Caco-2 (cell line): Measurements from ENCODE around the gene WDR59. TPM values are rescaled to one million over a fixed set of nuclear protein-coding genes. Genes with fewer than 3 reads are reported as not detected.
A peak's percentile ranks its signal among the peaks of the same experiment; 100 is the strongest.

ENCODE experiments used
- BruUV-seq: library from RNA; stranded (reverse); fragments of 400-500 nt; replicated peaks from 2 replicates; lab custom pipeline; 2021; lab: Mats Ljungman, UMichigan
- CTCF ChIA-PET: fragments of 300-600 bp; sonication (Branson Sonifier 250); formaldehyde crosslinking; loops from one replicate; lab custom pipeline; 2022; ENCODE audit warnings: antibody characterized with exemption; lab: Charles Lee
- POLR2A ChIA-PET: fragments of 300-600 bp; sonication (Branson Sonifier 250); formaldehyde crosslinking; loops from one replicate; lab custom pipeline; 2022; ENCODE audit warnings: antibody characterized with exemption; lab: Charles Lee
- DNase-seq, 2 experiments: peaks; one replicate each; pipeline versions ENCODE4 v3.0.0 to v3.0.0-alpha.2; 2020 to 2022
- H3K27me3 ChIP-seq: replicated peaks from 2 replicates; pipeline ENCODE4 v1.6.0; 2011; ENCODE audit warnings: low read length; ENCODE audit not compliant: control insufficient read depth, insufficient read depth
- H3K36me3 ChIP-seq: 2 replicates; pipeline ENCODE4 v1.5.1; 2011; ENCODE audit warnings: low read length; ENCODE audit not compliant: control insufficient read depth, insufficient read depth
- H3K4me1 ChIP-seq: fragments of 250-450 bp; sonication (Bioruptor Pico); 2 replicates; pipeline ENCODE4 v1.5.1; 2020; ENCODE audit warnings: mild to moderate bottlenecking
- H3K4me3 ChIP-seq: 2 replicates; pipeline ENCODE4 v1.5.1; 2011; ENCODE audit warnings: low read depth, mild to moderate bottlenecking, control low read depth, low read length
- H3K9me3 ChIP-seq: fragments of 250-450 bp; sonication (Bioruptor Pico); 2 replicates; pipeline ENCODE4 v1.5.1; 2020; ENCODE audit warnings: mild to moderate bottlenecking, moderate library complexity
- H3K27ac Mint-ChIP-seq: one replicate; pipeline ENCODE4 v1.8.0; 2022; ENCODE audit warnings: mixed read lengths; ENCODE audit not compliant: unreplicated experiment
- H3K27me3 Mint-ChIP-seq: one replicate; pipeline ENCODE4 v1.8.0; 2022; ENCODE audit warnings: mixed read lengths; ENCODE audit not compliant: insufficient read depth, unreplicated experiment
- H3K36me3 Mint-ChIP-seq: one replicate; pipeline ENCODE4 v1.8.0; 2022; ENCODE audit warnings: mild to moderate bottlenecking, mixed read lengths; ENCODE audit not compliant: insufficient read depth, unreplicated experiment
- H3K4me1 Mint-ChIP-seq: one replicate; pipeline ENCODE4 v1.8.0; 2022; ENCODE audit warnings: low read depth, mixed read lengths; ENCODE audit not compliant: unreplicated experiment
- H3K4me3 Mint-ChIP-seq: one replicate; pipeline ENCODE4 v1.8.0; 2022; ENCODE audit warnings: mild to moderate bottlenecking, moderate library complexity, mixed read lengths; ENCODE audit not compliant: unreplicated experiment
- H3K9me3 Mint-ChIP-seq: one replicate; pipeline ENCODE4 v1.8.0; 2022; ENCODE audit warnings: mixed read lengths; ENCODE audit not compliant: unreplicated experiment
- CTCF ChIP-seq, 2 experiments: fragments of 200-600 bp in 1 of 2; IDR thresholded peaks; 1 replicate in 1 of 2; 2 replicates in 1 of 2; pipeline versions ENCODE4 v1.5.1 to v1.8.0; 2011 to 2022; ENCODE audit warnings: antibody characterized with exemption in 1 of 2, control low read depth in 1 of 2, inconsistent platforms in 1 of 2, low read depth in 1 of 2, low read length in 1 of 2, mild to moderate bottlenecking in 1 of 2, moderate library complexity in 1 of 2; ENCODE audit not compliant: insufficient read depth in 1 of 2, severe bottlenecking in 1 of 2, unreplicated experiment in 1 of 2
- intact Hi-C: fragments of 100-400 bp; cut with micrococcal nuclease; formaldehyde crosslinking; loops from one replicate; pipeline ENCODE4 v1.10.0; 2022; ENCODE audit not compliant: unreplicated experiment
- total RNA-seq: library from RNA; stranded (reverse); gene quantifications from 2 replicates; pipeline ENCODE4 v1.2.3, GENCODE V29; 2022

The WDR59 gene
- total RNA-seq, 1 experiment from 2014 or later = 148 TPM

- Mint-ChIP-seq H3K36me3 (no peaks in the 10 kb centered on the region), H3K27me3 (no peaks in the 10 kb centered on the region), H3K9me3 (peaks cover 14% of the 10 kb centered on the region), H3K4me1 (peaks cover 9% of the 10 kb centered on the region), H3K4me3 (no peak overlapping the region), H3K27ac (no peak overlapping the region)
- H3K9me3 ChIP-seq = no peaks in the 10 kb centered on the region
- peaks cover 15% of the 10 kb centered on the region for H3K4me1 ChIP-seq
- TF ChIP-seq CTCF (IDR thresholded peaks at IDR 0.05; ENCODE audit: insufficient read depth in 1 of 2, low read depth in 1 of 2, low read length in 1 of 2, severe bottlenecking in 1 of 2, unreplicated experiment in 1 of 2) = no peak
- BruUV-seq = no TSS peak
- ChIA-PET CTCF (interaction anchor here (0.6 kb wide), 1 partner anchor 18 kb away, joined by 3 read pairs; no protein-coding TSS in a partner anchor), POLR2A (no interaction called here)
- no peaks in the 10 kb centered on the region for H3K27me3 ChIP-seq
- intact Hi-C loops = no loop called here
- H3K4me3 ChIP-seq = no peak overlapping the region
- no peaks in the 10 kb centered on the region; the same call in 1 of the 2 replicates for H3K36me3 ChIP-seq
- DNase-seq = peak in 1 of 2 experiments; percentile 1
Observed at GRCh38 chr16:74831467-74831866, 153.5 kb downstream of the WDR59 start.

- Histone ChIP-seq H3K36me3 (no peaks in the 10 kb centered on the region; the same call in 1 of the 2 replicates), H3K4me1 (peaks cover 15% of the 10 kb centered on the region), H3K9me3 (no peaks in the 10 kb centered on the region), H3K27me3 (no peaks in the 10 kb centered on the region), H3K4me3 (no peak overlapping the region)
- H3K27ac Mint-ChIP-seq = no peak overlapping the region
- ChIA-PET POLR2A (no interaction called here), CTCF (interaction anchor here (0.6 kb wide), 1 partner anchor 56 kb away, joined by 3 read pairs; no protein-coding TSS in a partner anchor)
- TF ChIP-seq CTCF (IDR thresholded peaks at IDR 0.05; ENCODE audit: insufficient read depth in 1 of 2, low read depth in 1 of 2, low read length in 1 of 2, severe bottlenecking in 1 of 2, unreplicated experiment in 1 of 2) = no peak
- H3K27me3 Mint-ChIP-seq = no peaks in the 10 kb centered on the region
- BruUV-seq = no TSS peak
- intact Hi-C loops = no loop called here
- H3K4me3 Mint-ChIP-seq = no peak overlapping the region
- peaks cover 14% of the 10 kb centered on the region for H3K9me3 Mint-ChIP-seq
- peak in 1 of 2 experiments; percentile 24 for DNase-seq
- H3K36me3 Mint-ChIP-seq = no peaks in the 10 kb centered on the region
- peaks cover 9% of the 10 kb centered on the region for H3K4me1 Mint-ChIP-seq
Observed at GRCh38 chr16:74830648-74831047, 154.3 kb downstream of the WDR59 start.

DNA sequence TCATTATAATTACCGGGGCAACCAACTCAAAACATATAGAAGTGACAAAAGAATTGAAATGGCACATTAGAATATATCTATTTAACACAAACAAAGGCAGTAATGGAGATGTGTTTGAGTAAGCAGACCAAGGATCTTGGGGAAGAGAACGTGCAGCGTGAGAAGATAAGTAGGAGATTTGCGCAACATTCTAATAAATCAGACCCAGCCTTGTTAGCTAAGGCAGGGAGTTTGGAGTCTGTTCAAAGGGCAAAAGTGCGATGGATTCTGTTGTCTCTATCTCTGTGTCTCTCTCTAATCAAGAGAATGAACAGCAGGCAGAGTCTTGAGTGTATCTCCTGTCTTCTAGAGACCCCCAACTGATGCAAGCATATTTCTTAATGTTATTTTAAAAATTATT, 155.3 kb downstream of the WDR59 start:
- no peaks in the 10 kb centered on the region for H3K27me3 ChIP-seq
- POLR2A ChIA-PET = no interaction called here

More for the DNA sequence above, 155.3 kb downstream of the WDR59 start:
- no peak overlapping the region for H3K27ac Mint-ChIP-seq
- no peak overlapping the region for H3K4me3 ChIP-seq
- intact Hi-C loops = loop anchor here (5.0 kb wide), 1 partner anchor 57 kb away; the partner anchor contains the start of gene FA2H
- H3K36me3 ChIP-seq = no peaks in the 10 kb centered on the region; the same call in 1 of the 2 replicates
- peaks cover 15% of the 10 kb centered on the region for H3K4me1 ChIP-seq
- peaks cover 9% of the 10 kb centered on the region for H3K4me1 Mint-ChIP-seq
- CTCF ChIA-PET = interaction anchor here (0.8 kb wide), 1 partner anchor 12 kb away, joined by 3 read pairs; no protein-coding TSS in a partner anchor
- no peak overlapping the region for H3K4me3 Mint-ChIP-seq
- no peak for TF ChIP-seq CTCF (IDR thresholded peaks at IDR 0.05; ENCODE audit: insufficient read depth in 1 of 2, low read depth in 1 of 2, low read length in 1 of 2, severe bottlenecking in 1 of 2, unreplicated experiment in 1 of 2)
- no peaks in the 10 kb centered on the region for H3K27me3 Mint-ChIP-seq
- no peaks in the 10 kb centered on the region for H3K9me3 ChIP-seq
- H3K9me3 Mint-ChIP-seq = peaks cover 14% of the 10 kb centered on the region
- no TSS peak for BruUV-seq
- H3K36me3 Mint-ChIP-seq = no peaks in the 10 kb centered on the region
- peak; percentile 35 to 48 for DNase-seq
